HS-5 (cell line): ENCODE results near the gene PPME1.

Experiments used
- DNase-seq: peaks from one replicate; pipeline ENCODE4 v3.0.0-alpha.2; 2012; ENCODE audit warnings: low read depth

Gene PPME1

DNA sequence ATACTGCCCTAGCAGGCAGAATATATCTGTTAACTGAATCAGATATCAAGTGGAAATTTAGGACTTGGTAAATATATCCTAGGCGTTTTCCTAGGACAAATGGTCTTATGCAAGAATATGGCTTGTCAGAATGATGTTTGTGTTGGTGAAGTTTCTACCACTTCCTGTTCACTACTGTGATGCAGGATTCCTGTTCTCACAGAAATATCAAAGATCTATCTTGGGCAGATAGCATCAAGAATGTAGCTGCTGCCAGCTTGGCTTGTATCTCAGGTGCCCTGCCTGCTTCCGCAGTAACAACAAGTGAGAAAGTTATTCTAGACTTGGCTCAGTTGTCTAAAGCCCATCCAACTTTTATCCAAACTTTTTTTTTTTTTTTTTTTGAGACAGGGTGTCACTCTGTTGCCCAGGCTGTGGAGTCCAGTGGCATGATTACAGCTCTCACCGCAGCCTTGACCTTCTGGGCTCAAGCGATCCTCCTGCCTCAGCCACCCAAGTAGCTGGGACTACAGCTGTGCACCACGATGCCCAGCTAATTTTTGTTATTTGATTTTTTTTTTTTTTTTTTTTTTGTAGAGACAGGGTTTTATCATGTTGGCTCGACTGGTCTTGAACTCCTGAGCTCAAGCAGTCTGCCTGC is 61.3 kb downstream of the PPME1 start:
- DNase-seq, result no peak

DNA sequence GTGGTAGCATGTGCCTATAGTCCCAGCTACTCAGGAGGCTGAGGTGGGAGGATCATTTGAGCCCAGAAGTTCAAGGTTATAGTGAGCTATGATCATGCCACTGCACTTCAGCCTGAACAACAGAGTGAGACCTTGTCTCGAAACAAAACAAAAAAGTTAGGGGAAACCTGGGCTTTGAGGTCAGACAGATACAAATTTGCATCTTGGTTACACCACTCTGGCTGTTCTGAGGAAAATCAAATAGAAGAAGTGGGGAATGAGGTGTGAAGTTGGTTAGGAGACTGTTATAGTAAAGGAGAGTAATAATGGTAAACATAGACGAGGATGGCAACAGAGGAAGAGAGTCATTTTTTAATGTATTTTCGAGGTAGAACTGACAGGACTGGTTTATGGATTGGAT is 62.6 kb downstream of the PPME1 start:
- DNase-seq, result no peak

DNA sequence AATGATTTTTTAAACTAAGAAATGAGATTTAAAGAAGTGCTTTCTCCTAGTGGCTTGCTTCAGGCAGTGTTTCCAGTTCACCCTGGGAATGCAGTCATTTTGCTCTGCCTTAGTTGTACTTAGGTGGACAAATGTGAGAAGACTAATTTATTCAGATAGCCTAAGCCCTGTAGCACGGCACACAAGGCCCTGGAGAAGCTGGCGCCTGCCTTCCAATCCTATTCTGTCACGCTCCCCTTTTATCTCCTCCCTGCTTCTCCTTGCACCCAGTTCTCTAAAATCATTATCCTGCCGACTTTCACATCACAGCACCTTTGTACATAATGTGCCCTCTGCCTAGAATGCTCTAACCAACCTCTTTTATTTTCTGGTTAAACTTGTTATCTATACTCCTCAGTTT is 64.0 kb downstream of the PPME1 start:
- no peak for DNase-seq

DNA sequence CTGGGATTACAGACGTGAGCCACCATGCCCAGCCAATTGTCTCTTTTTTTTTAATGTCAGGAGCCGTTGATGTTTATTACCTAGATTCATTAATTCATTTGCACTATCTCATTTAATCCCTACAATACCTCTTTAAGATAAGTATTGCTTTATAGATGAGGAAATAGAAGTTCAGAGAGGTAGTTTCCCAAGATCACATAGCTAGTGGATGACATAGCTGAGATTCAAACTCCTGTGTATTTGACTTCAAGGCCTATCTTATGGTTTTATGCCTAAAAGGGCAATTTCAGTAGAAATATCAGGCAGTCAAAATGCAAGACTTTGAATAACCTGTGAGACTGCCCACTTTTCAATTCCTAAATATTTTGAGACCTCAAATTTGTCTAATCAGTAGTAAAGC is 66.5 kb downstream of the PPME1 start:
- no peak for DNase-seq

DNA sequence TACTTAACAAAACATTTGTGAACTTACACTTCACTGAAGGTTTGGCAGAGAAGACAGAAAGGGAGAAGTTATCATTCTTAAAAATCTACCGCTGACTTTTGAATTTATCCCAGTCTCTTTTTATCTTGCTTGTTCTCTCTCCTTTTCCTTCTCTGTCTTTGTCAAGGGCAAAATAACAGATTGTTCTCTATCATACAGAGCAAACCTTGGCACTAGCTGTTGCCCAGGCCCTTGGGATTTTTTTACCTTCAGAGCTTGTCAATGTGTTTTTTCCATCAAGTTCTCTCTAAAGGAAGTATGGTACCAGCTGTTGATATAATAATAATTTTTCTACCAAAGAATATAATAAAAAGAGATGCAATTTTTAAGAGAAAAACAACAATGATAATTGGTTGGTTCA is 67.2 kb downstream of the PPME1 start:
- no peak for DNase-seq

DNA sequence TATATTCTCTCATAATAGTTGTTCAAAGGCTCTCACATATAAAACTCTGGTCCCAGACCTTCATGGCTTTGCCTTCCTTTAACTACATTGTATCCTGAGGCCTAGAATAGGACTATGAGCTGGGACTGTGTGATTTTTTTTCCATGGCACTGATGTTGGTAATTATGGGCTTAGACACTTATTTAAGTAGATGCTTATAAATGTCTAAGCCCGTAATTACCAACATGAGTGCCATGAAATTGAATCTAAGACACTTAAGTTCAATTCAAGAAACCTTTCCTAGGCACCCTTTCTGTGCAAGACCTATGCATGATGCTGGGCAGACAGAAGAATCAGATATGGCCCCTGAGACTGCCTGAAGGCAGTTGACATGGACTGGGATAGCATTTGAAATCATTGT is 77.4 kb downstream of the PPME1 start:
- DNase-seq, result no peak

DNA sequence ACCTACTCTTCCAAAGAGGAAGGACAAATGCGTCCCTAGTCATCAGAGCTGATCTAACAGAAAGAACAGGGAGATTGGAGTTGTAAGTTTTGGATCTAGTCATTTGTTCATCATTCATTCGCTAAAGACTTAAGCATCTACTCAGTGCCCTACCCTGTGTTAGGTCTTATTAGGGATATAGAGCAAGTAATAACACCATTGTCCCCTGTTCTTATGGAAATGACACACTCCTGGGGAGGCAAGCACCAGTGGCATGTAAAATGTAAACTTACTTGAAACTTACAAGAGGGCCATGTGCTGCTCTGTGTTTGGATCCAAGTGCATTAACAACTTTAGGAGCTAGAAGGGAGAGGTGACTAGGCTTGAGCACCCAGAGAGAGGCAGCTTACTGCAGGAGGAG is 78.4 kb downstream of the PPME1 start:
- no peak for DNase-seq

DNA sequence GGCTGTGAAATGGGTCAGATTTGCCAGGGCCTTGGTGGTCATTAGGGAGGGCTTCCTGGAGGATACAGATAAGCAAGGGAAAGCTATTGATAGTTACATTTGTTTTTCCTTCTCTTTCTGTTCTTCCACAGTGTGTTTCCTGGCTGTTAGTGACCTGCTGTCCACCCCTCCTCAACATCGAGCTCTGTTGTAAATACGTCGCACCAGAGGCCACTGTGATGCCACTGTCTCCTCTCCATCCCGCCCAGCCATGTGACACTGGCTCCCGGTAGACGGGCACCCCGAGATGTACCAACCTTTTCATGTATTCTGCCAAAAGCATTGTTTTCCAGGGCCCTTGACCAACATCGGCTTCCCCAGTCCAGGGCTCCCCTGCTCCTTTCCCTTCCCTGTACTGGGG is 82.3 kb downstream of the PPME1 start:
- DNase-seq, result no peak

DNA sequence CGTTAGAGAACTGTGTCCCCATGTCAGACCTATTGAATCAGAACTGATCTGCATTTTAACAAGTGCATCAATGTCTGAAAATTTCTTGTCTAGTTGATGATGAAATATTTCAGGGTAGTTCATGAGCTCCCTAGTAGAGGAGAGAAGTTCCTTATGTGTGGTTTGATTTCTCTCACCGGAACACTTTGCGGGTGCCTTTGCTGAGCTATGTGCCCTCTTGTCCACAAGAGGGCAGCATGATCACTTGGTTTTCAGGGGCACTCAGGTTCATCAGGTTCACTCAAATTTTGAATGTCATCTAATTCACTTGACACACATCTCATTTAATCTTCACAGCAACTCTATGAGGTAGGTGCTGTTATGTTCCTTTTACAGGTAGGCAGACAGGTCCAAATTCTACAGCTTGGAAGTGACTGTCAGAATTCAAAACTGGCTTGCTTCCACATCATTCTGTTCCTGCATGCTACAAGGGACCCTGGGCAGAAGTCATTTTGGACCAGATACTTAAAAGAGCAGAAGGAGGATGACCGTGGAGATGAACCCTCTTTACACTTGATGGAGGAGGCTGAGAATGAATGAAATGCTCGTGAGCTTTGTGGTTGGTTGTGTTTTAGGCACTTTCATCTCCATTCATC is 84.8 kb downstream of the PPME1 start:
- DNase-seq, result peak; percentile 33

DNA sequence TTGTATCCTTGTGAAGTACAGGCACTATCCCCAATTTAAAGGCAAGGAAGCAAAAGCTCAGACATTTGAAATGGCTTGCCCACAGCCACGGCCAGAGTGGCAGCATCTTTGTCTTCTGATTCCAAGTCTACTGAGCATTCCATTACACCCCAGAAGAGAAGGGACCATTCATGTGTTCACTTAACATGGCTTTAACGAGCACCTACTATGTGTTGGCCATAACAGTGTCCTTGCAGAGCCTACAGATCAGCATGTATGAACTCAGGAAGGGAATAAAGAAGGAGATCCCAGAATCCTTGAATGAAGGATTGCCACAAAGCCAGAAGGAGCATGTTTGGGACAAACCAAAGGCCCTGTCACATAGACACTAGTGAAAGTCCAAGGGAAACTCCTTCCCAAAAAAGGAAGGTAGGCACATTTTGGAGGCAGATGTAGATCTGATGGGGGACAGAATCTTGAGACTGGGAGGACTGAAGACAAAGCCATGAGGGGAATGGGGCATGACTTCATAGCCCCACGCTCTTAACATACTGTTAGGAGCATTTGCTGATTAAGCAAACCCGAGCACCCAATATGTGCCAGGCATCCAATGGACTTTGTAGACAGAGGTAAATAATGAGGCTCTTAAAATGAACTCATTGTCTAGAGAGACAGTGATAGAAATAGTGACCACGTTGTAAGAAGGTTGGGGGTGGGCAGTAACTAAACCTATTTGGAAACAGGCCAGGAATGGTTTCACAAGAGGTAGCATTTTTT is 85.5 kb downstream of the PPME1 start:
- no peak for DNase-seq

DNA sequence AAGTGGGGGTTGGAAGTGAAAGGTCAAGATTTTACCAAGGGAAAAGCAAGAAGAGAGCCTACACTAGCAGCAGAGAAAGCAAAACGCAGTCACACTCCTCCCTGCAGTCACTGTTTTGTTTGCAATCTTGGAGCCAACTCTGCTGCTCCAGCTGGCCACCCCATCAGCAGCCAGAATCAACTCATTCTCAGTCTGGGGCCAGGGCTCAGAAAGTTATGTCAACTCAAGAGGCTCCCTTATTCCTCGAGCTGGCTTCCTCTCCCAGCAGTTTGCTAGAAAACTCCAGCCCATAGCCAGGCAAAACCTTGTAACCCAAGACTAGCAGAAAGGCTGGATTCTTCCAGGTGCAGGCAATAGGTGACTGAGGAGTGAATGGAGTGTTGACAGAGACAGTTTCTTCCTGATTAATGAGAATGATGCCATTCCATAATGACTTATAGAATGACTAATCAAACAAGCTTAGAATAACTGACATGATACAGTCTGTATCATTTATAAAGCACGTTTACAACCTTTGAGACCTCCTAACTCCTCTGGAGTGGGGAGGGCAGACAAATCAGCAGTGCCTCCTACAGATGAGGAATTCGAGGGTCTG is 87.0 kb downstream of the PPME1 start:
- DNase-seq, result no peak

DNA sequence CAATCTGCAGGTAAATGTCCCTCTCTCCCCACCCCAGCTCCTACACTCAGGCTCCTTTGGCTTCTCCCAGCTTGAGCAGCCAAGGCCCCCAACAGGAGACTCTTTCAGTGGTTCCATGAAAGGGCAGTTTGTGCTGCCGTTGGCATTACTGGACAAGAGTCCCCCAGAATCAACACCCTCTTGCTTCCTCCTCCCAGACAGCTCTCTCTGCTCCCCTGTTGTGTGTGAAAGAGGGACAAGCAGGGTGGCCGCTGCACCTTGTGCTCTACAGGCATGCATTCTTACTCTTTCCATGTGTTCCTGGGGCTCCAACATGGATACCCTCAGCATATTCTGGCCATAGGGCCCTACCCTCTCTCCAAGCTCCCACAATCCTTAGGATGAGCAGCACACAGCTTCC is 91.6 kb downstream of the PPME1 start:
- DNase-seq, result no peak

DNA sequence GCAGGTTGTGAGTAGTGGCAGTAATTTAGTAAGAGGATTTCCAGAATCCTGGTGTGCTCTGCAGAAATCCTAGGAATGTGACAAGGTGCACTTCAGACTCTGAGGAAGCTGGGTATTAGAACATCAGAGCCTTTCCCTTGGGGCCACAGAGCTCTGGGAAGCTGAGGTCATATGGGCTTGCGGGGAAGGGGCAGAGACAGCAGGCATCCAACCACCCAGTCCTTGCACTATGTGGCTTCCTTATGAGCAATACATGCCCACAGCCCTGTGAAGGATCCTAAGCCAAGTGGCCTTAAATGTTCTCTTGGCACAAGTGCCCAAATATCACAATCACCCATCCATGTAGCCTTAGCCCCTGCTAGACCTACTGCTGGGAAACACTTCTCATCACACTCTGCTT is 94.2 kb downstream of the PPME1 start:
- DNase-seq, result no peak

DNA sequence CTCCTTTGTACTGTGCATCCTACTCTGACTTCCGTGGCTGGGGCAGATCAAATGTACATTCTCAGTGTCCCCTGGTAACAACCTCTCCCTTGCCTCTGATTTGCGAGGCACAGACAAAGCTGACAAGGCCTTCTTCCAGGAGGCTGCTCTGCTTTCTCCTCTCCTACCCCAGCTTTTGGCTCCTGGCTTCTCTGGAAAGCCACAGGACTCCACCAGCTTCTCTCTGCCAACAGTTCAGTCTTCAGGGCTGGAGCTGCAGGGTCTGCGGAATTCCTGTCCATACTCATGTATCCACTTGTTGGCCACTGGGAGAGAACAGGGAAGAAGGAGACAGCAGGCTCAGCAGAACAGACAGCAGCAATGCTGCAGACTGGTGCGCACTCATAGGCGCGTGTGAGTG is 95.9 kb downstream of the PPME1 start:
- DNase-seq, result no peak

DNA sequence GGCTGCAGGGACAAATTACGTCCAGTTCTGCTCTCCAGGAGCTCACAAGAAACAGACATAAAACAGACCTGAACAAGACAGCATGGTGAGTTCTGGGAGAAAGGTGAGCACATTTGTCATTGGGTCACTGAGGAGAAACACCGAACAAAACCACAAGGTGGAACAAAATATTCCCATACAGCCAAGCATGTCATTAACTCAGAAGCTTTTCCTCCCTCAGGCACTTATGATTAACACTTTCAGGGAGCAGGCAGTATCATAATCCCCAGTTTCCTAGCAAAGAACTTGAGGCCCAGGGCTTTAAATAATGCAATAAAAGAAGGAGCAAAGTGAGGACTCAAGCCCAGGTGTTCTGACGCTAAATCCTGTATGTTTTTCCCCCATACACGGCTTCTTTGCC is 97.4 kb downstream of the PPME1 start:
- DNase-seq, result no peak

DNA sequence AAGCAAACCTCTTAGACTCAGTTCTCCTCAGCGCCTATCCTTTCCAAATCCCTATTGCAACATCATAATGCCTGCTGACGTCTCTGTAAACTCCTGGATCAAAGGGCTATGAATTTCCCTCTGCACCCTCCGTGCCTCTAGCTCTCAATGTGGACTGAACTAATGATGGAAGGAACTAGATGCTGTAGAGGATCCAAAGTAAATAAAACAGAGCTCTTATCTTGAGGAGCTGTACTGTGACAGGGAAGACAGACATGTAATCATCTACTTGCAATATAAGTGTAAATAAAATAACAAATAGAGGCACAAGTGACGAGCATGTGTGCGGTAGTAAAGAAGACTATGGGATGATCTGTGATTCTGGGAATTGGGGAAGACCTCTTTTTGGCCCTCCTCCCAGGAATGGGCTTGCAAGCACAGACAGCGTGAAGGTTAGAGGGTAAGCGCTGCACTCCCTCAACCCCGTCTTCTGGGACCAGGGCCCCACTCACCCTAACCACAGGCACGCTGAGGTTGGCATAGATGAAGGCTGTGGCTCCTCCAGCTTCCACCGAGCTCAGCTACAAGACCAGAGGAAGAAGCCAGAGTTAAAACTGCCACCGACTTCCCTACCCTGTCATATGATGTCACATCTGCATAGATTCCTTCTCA is 98.2 kb downstream of the PPME1 start:
- DNase-seq, result no peak

DNA sequence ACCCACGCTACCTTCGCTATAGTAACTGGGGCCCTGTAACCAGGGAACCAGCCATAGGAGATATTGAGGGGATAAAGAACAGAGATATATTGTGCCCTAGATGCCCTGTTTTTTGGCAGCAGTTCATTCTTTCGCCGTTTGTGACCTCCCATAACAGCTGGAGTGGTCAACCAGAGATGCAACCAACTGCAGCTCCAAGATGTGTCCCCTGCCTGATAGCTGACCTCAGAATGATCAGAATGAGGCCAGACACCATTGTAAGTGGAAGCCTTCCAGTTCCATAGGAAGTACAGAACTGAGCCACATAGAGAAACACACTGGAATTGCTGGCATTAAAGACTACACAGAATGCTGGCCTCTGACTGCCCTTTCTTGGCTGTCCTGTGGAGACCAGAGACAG is 101.2 kb downstream of the PPME1 start:
- DNase-seq, result no peak

DNA sequence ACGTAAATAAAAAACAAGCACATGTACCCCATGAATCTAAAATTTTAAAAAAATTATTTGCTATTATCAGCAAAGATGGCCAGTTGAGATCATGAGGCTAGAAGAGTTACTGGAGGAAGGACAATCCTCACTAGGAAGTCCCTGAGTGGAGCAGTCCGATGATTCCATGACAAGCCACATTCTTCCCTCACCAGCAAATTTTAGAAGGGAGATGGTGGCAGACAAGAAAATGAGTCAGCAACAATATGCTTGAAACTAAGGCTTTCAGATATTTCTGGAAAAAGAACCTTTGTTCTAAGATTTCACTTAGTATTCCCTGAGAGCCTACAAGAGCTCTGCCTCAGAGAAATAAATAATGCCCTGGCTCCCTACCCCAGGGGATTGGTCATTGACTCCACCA is 105.5 kb downstream of the PPME1 start:
- DNase-seq, result no peak

DNA sequence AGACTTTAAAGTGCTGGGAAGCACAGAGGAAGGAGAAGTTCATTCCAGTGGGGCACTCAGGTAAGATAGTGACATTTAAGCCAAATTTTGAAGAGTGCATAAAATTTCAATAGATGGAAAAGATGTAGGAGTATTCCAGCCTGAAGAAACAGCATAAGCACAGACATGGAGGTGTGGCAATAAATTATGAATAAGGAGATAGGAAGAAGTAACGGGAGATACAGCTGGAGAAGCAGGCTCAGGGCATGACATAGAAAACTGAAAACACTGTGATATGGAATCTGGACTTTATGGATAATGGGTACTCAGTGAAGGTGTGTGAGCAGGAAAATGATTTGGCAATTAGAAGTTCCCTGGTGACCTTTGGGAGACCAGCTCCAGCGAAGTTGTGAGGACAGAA is 107.0 kb downstream of the PPME1 start:
- no peak for DNase-seq

DNA sequence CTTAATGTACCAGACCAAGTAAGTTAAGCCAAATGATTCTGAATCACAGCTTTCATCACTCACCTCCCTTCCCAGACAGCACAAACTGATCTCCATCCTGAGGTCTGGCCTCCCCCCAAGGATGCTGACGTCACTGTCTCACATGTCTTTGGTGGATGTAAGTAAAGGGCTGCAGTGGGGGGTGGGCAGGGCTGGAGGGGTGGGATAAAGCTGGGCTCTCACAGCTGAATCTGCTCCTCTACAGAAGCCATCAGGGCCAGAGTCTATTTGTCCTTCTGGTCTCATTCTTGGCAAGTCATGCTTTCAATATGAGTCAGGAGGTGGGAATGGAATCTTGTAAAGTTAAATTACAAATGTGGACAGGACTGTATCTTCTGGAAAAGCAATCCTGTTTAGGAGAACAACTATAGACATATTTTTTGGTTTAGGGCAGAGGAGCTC is 107.7 kb downstream of the PPME1 start:
- peak; percentile 83 for DNase-seq

DNA sequence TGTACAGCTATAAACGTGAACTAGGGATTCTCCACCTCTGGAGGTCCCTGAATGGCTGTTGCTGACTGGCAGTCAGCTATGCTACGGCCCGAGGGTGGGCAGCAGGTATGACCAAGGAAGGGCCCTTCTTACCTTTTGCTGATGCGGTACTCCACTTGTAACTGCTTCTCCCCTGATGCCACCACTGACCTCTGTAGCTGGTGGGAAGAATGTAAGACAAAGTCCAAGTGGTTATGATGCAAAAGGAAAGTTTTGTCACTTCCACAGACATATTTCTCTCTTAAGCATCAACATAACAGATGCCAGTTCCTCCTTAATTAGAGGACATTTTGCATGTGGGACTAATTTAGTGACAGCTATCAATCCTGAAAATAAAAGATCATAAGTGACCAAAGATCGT is 108.2 kb downstream of the PPME1 start:
- no peak for DNase-seq

DNA sequence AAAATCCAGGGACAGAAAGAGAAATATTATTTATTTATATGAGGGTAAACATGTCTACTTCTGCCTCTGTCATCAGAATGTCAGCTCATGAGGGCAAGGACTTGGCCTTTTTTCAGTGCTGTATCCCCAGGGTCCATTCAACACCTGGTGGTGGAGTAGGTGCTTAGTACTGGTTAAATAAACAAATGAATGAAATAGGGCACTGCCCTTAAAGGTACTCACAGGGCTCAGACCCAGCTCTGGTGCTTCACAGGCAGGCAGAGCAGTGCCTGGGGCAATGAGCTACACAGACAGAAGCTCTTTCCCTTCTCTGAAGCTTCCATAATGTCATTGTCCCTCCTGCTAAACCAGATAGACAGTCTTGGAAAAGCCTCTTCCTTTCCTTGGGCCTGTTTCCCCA is 109.4 kb downstream of the PPME1 start:
- DNase-seq, result no peak

DNA sequence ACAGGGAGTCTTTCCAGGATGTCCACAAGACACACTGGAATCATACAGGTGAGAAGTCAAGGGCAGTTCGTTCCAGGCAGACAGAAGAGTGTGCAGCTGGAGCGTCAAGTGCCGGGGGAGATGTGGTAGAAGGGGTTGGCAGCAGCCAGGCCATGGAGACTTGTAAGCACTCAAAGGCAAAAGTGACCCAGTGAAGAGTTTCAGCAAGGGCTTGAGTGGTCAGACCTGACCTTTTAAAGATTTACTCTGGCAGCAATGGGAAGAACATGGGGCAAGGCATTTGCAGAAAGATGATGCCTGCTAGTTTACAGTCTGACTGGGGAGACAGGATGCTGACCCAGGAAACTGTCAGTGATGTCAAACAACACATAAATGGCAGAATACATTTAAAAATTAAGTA is 111.3 kb downstream of the PPME1 start:
- DNase-seq, result no peak
